T-cell (primary cell): ENCODE data around the gene LYST. TPM values are rescaled to one million over a fixed set of nuclear protein-coding genes. Genes with fewer than 3 reads are reported as not detected.
A peak's percentile ranks its signal among the peaks of the same experiment; 100 is the strongest.
"Not testable (repeated sequence)": the region's sequence is repeated elsewhere in the genome, so short reads cannot be mapped to it uniquely, and the experiment has no call there.

Experiments used
- ATAC-seq, 4 experiments: fragments of 200-7000 bp in 3 of 4; fragments of 150-1000 bp in 1 of 4; cut with Tn5 transposase; replicated peaks in 1 of 4; 1 replicate in 3 of 4; 2 replicates in 1 of 4; pipeline ENCODE4 v1.10.0; 2021; ENCODE audit warnings: moderate library complexity in 3 of 4, mild to moderate bottlenecking in 2 of 4, moderate number of reproducible peaks in 1 of 4
- CTCF ChIA-PET, 2 donors: fragments of 300-600 bp; sonication (Branson Sonifier 250); formaldehyde crosslinking; loops; one replicate each; lab custom pipeline; 2022; ENCODE audit warnings: antibody characterized with exemption in 2 of 2; lab: Charles Lee
- POLR2A ChIA-PET, 2 donors: fragments of 300-600 bp; sonication (Branson Sonifier 250); formaldehyde crosslinking; loops; one replicate each; lab custom pipeline; 2022; ENCODE audit warnings: antibody characterized with exemption in 2 of 2; lab: Charles Lee
- DNase-seq, 35 experiments: peaks; one replicate each; pipeline versions ENCODE4 v3.0.0 to v3.0.0-alpha.2; 2013 to 2023
- H3K27ac ChIP-seq: one replicate; pipeline ENCODE4 v1.5.1; 2013; ENCODE audit warnings: low read length
- H3K27me3 ChIP-seq, 2 experiments: replicated peaks in 1 of 2; 1 replicate in 1 of 2; 2 replicates in 1 of 2; pipeline versions ENCODE4 v1.6.1 to v1.7.0; 2013; ENCODE audit warnings: low read length in 1 of 2, mixed read lengths in 1 of 2; ENCODE audit not compliant: control insufficient read depth in 2 of 2, insufficient read depth in 2 of 2; ENCODE audit errors: extremely low read depth in 1 of 2
- H3K36me3 ChIP-seq, 2 donors: 1 replicate in 1 of 2; 2 replicates in 1 of 2; pipeline versions ENCODE4 v1.6.1 to v1.7.0; 2013; ENCODE audit warnings: low read length in 1 of 2; ENCODE audit not compliant: control insufficient read depth in 2 of 2, insufficient read depth in 1 of 2; ENCODE audit errors: extremely low read depth in 1 of 2
- H3K4me1 ChIP-seq, 2 experiments: 1 replicate in 1 of 2; 2 replicates in 1 of 2; pipeline versions ENCODE4 v1.6.1 to v1.7.0; 2013; ENCODE audit warnings: low read length in 2 of 2, mixed read lengths in 1 of 2; ENCODE audit not compliant: insufficient read depth in 2 of 2, control insufficient read depth in 1 of 2; ENCODE audit errors: extremely low read depth in 1 of 2
- H3K4me3 ChIP-seq, 2 donors: 1 replicate in 1 of 2; 2 replicates in 1 of 2; pipeline versions ENCODE4 v1.5.1 to v1.7.0; 2013; ENCODE audit warnings: mild to moderate bottlenecking in 2 of 2, low read length in 1 of 2, moderate library complexity in 1 of 2; ENCODE audit not compliant: control insufficient read depth in 1 of 2; ENCODE audit errors: extremely low read depth in 1 of 2
- H3K9me3 ChIP-seq: 2 replicates; pipeline ENCODE4 v1.7.0; 2013
- H3K27ac Mint-ChIP-seq, 2 donors: one replicate each; pipeline ENCODE4 v1.8.0; 2020 to 2021; ENCODE audit warnings: mild to moderate bottlenecking in 2 of 2, mixed read lengths in 2 of 2
- H3K27me3 Mint-ChIP-seq, 2 donors: one replicate each; pipeline ENCODE4 v1.8.0; 2021 to 2022; ENCODE audit warnings: mixed read lengths in 2 of 2
- H3K36me3 Mint-ChIP-seq: one replicate; pipeline ENCODE4 v1.8.0; 2021; ENCODE audit warnings: mixed read lengths
- H3K4me1 Mint-ChIP-seq, 3 donors: one replicate each; pipeline ENCODE4 v1.8.0; 2020 to 2022; ENCODE audit warnings: mixed read lengths in 3 of 3, mild to moderate bottlenecking in 1 of 3
- H3K4me3 Mint-ChIP-seq, 3 donors: one replicate each; pipeline ENCODE4 v1.8.0; 2020 to 2022; ENCODE audit warnings: mild to moderate bottlenecking in 3 of 3, mixed read lengths in 3 of 3, moderate library complexity in 3 of 3
- H3K9me3 Mint-ChIP-seq, 3 donors: one replicate each; pipeline ENCODE4 v1.8.0; 2020 to 2022; ENCODE audit warnings: mixed read lengths in 3 of 3
- WGBS: methylation state at CpG from one replicate; pipeline ENCODE4 v1.1.5; 2013; ENCODE audit warnings: missing lambda C conversion rate; ENCODE audit not compliant: insufficient coverage; 5-methylcytosine and 5-hydroxymethylcytosine counted together
- total RNA-seq, 35 experiments: library from RNA in 6 of 35; stranded (reverse) in 6 of 35; fragments of 120-200 nt in 1 of 35; gene quantifications; one replicate each; pipeline versions ENCODE4 v1.2.1 to v1.2.4 and lab custom pipeline; 2013 to 2026

The LYST gene
- total RNA-seq, 5 donors from 2014 or later (not counting 1 experiment from before 2014, with no cell fraction given), result 19.7 to 37.9 (median 29.1) TPM

DNA sequence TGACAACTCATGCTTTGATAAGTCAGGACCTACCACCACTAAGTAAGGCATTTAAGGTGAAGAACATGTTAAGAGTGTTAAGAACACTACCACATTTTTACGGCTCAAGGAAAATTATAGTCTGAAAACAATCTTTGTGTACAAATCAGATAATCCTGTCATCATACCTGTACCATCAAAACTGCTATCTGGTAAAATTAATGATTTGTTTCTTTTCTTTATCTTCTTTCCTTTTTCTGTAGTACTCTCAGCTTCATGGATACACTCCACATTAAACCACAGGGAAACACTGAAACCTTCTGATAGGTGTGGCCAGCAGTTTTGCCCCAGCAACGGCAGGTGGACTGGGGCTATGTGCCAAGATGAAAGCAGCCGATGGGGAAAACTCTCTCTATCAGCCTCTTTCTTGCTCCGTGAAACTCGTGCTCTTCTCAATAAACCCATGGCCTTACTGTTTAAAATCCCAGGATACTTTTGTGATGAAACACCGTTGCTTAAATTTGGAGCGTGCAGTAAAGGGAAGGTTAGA lies 75.1 kb downstream of the LYST start:
- ChIA-PET CTCF (no interaction called here), POLR2A (no interaction called here)
- Histone ChIP-seq H3K27ac (no peak overlapping the region), H3K4me3 (no peak overlapping the region), H3K9me3 (no peaks in the 10 kb centered on the region), H3K27me3 (no peaks in the 10 kb centered on the region), H3K36me3 (peaks cover 2 to 28% of the 10 kb centered on the region in 2 donors), H3K4me1 (no peaks in the 10 kb centered on the region)
- no peaks in the 10 kb centered on the region for H3K27me3 Mint-ChIP-seq
- DNase-seq, result no peak
- H3K9me3 Mint-ChIP-seq, result peaks cover 0 to 3% (median 0%) of the 10 kb centered on the region in 3 donors
- no peak for ATAC-seq
- no peak overlapping the region for H3K27ac Mint-ChIP-seq
- peaks cover 49% of the 10 kb centered on the region for H3K36me3 Mint-ChIP-seq
- peaks cover 0 to 1% (median 0%) of the 10 kb centered on the region in 3 donors for H3K4me1 Mint-ChIP-seq
- no peak overlapping the region for H3K4me3 Mint-ChIP-seq
- WGBS, result 93% methylated on average over 2 of the region's 7 CpGs

GRCh38 chr1:235790123-235790522 lies 76.6 kb downstream of the LYST start:
- Mint-ChIP-seq H3K4me1 (peaks cover 0 to 1% (median 0%) of the 10 kb centered on the region in 3 donors), H3K4me3 (no peak overlapping the region), H3K27me3 (no peaks in the 10 kb centered on the region), H3K27ac (no peak overlapping the region), H3K9me3 (no peaks in the 10 kb centered on the region), H3K36me3 (peaks cover 44% of the 10 kb centered on the region)
- ChIA-PET CTCF (interaction anchor here in 1 of 2 donors (0.7 kb wide), 1 partner anchor 182 kb away, joined by 3 read pairs; no protein-coding TSS in a partner anchor), POLR2A (interaction anchor here in 1 of 2 donors (0.7 kb wide), 1 partner anchor 187 kb away, joined by 3 read pairs; no protein-coding TSS in a partner anchor)
- H3K27me3 ChIP-seq, result no peaks in the 10 kb centered on the region
- ATAC-seq (no peak), DNase-seq (no peak)
- H3K9me3 ChIP-seq, result no peaks in the 10 kb centered on the region
- peaks cover 2 to 28% of the 10 kb centered on the region in 2 donors for H3K36me3 ChIP-seq
- no peak overlapping the region for H3K27ac ChIP-seq
- no peaks in the 10 kb centered on the region for H3K4me1 ChIP-seq
- no peak overlapping the region for H3K4me3 ChIP-seq

DNA sequence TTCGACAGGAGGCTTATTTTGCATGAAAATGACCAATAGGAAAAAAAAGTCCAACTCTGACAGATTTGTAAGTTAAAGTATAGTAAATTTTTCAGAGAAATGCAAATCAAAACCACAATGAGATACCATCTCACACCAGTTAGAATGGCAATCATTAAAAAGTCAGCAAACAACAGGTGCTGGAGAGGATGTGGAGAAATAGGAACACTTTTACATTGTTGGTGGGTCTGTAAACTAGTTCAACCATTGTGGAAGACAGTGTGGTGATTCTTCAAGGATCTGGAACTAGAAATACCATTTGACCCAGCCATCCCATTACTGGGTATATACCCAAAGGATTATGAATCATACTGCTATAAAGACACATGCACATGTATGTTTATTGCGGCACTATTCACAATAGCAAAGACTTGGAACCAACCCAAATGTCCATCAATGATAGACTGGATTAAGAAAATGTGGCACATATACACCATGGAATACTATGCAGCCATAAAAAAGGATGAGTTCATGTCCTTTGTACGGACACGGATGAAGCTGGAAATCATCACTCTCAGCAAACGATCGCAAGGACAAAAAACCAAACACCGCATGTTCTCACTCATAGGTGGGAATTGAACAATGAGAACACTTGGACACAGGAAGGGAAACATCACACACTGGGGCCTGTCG lies 80.3 kb downstream of the LYST start:
- H3K36me3 ChIP-seq, result peaks cover 15 to 29% of the 10 kb centered on the region in 2 donors
- H3K27ac ChIP-seq, H3K9me3 Mint-ChIP-seq, POLR2A ChIA-PET, H3K4me1 ChIP-seq, CTCF ChIA-PET, H3K4me1 Mint-ChIP-seq, H3K27ac Mint-ChIP-seq, ATAC-seq, H3K4me3 Mint-ChIP-seq, H3K9me3 ChIP-seq, H3K27me3 ChIP-seq, DNase-seq, H3K27me3 Mint-ChIP-seq, H3K4me3 ChIP-seq: not testable (repeated sequence)
- WGBS, result no CpG with 5 or more reads among the region's 8 CpGs
- peaks cover 27% of the 10 kb centered on the region for H3K36me3 Mint-ChIP-seq

DNA sequence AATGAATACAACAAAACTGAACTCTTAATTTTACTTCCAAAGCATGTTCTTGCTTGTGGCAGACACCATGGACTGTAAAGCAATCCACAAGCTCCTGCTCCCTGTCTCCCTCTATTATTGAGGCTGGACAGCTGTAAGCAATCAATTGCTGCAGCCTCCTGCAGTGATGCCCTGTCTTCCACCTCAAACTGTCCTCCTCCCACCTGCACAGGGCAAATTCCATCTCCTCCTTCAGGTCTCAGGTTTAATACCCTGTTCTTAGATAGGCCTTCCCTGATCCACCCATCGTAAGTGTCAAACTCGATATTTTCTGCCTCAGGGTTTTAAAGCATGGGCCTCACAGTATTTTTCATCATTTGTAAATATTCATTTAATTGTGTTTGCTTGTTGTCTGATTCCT lies 81.8 kb downstream of the LYST start:
- DNase-seq (no peak), ATAC-seq (no peak)
- H3K36me3 Mint-ChIP-seq, result peaks cover 19% of the 10 kb centered on the region
- no peak overlapping the region for H3K4me3 Mint-ChIP-seq
- Histone ChIP-seq H3K27ac (no peak overlapping the region), H3K4me1 (no peaks in the 10 kb centered on the region), H3K4me3 (no peak overlapping the region), H3K9me3 (no peaks in the 10 kb centered on the region), H3K36me3 (peaks cover 12 to 24% of the 10 kb centered on the region in 2 donors), H3K27me3 (no peaks in the 10 kb centered on the region)
- WGBS, result no CpG with 5 or more reads among the region's 2 CpGs
- ChIA-PET POLR2A (no interaction called here), CTCF (interaction anchor here in 1 of 2 donors (0.6 to 1.5 kb wide), 3 partner anchors 58 to 271 kb away, joined by 3 to 5 read pairs (median 4); no protein-coding TSS in a partner anchor)
- no peak overlapping the region for H3K27ac Mint-ChIP-seq
- no peaks in the 10 kb centered on the region for H3K4me1 Mint-ChIP-seq
- no peaks in the 10 kb centered on the region for H3K27me3 Mint-ChIP-seq
- H3K9me3 Mint-ChIP-seq, result no peaks in the 10 kb centered on the region

GRCh38 chr1:235783148-235783776 lies 83.4 kb downstream of the LYST start:
- Histone ChIP-seq H3K36me3 (peaks cover 12 to 17% of the 10 kb centered on the region in 2 donors), H3K4me1 (no peaks in the 10 kb centered on the region), H3K4me3 (no peak overlapping the region), H3K27ac (no peak overlapping the region), H3K27me3 (no peaks in the 10 kb centered on the region), H3K9me3 (no peaks in the 10 kb centered on the region)
- no peaks in the 10 kb centered on the region for H3K27me3 Mint-ChIP-seq
- H3K9me3 Mint-ChIP-seq, result no peaks in the 10 kb centered on the region
- H3K4me1 Mint-ChIP-seq, result no peaks in the 10 kb centered on the region
- ATAC-seq (no peak), DNase-seq (peak in 1 of 35 experiments; percentile 37)
- ChIA-PET POLR2A (interaction anchor here in 1 of 2 donors (0.6 kb wide), 3 partner anchors 82 to 179 kb away, joined by 3 to 4 read pairs (median 4); no protein-coding TSS in a partner anchor), CTCF (interaction anchor here (0.6 to 2.8 kb wide), 17 partner anchors 25 to 367 kb away, joined by 3 to 18 read pairs (median 3); partner anchors contain the start of gene B3GALNT2 (in 1 of the 2))
- no peak overlapping the region for H3K27ac Mint-ChIP-seq
- peaks cover 20% of the 10 kb centered on the region for H3K36me3 Mint-ChIP-seq
- H3K4me3 Mint-ChIP-seq, result no peak overlapping the region
- WGBS, result no CpG with 5 or more reads among the region's 8 CpGs

DNA sequence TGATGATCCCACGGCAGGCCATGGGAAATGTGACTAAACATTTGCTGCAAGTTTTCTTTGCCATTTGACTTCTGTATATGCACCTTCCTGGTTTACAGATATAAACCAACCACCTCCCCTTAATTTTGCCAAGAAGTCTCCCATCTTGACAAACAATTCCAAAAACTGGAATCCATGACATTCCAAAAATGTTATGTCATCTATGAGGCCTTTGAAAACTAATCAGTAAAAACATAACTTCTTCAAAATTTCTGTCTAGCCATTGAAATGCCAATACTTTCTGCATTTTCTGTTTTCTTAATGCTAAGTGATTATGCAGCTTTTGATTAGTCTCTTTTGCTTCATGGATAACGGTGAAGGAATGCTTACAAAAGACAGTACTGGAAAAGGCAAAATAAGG lies 84.1 kb downstream of the LYST start:
- ATAC-seq (no peak), DNase-seq (no peak)
- Histone ChIP-seq H3K27ac (no peak overlapping the region), H3K27me3 (no peaks in the 10 kb centered on the region), H3K9me3 (no peaks in the 10 kb centered on the region), H3K36me3 (peaks cover 12 to 14% of the 10 kb centered on the region in 2 donors), H3K4me1 (no peaks in the 10 kb centered on the region), H3K4me3 (no peak overlapping the region)
- H3K4me3 Mint-ChIP-seq, result no peak overlapping the region
- no peak overlapping the region for H3K27ac Mint-ChIP-seq
- peaks cover 20% of the 10 kb centered on the region for H3K36me3 Mint-ChIP-seq
- no peaks in the 10 kb centered on the region for H3K4me1 Mint-ChIP-seq
- POLR2A ChIA-PET, result interaction anchor here in 1 of 2 donors (0.6 kb wide), 2 partner anchors 82 to 123 kb away, joined by 3 to 4 read pairs; no protein-coding TSS in a partner anchor
- CTCF ChIA-PET, result interaction anchor here (0.6 to 2.8 kb wide), 13 partner anchors 26 to 1170 kb away, joined by 3 to 18 read pairs (median 4); no protein-coding TSS in a partner anchor
- WGBS, result 100% methylated on average over 1 of the region's 2 CpGs
- no peaks in the 10 kb centered on the region for H3K27me3 Mint-ChIP-seq
- H3K9me3 Mint-ChIP-seq, result no peaks in the 10 kb centered on the region
